Activated CD4-positive, alpha-beta T cell treated with anti-CD3 and anti-CD28 coated beads for 36 hours (primary cell): ENCODE measurements around the gene SYT14. TPM values are rescaled to one million over a fixed set of nuclear protein-coding genes. Genes with fewer than 3 reads are reported as not detected.

Source experiments
- ATAC-seq: fragments of 200-7000 bp; cut with Tn5 transposase; one replicate; pipeline ENCODE4 v1.10.0; 2021; ENCODE audit warnings: mild to moderate bottlenecking, moderate library complexity
- CTCF ChIA-PET: fragments of 350-600 bp; sonication (Branson Sonifier 250); formaldehyde crosslinking; loops from one replicate; lab custom pipeline; 2021; ENCODE audit warnings: antibody characterized with exemption; lab: Charles Lee
- POLR2A ChIA-PET: fragments of 350-600 bp; sonication (Branson Sonifier 250); formaldehyde crosslinking; loops from one replicate; lab custom pipeline; 2021; ENCODE audit warnings: antibody characterized with exemption, inconsistent platforms; lab: Charles Lee
- DNase-seq: peaks from one replicate; pipeline ENCODE4 v3.0.0-alpha.2; 2020
- H3K27ac Mint-ChIP-seq: one replicate; pipeline ENCODE4 v1.8.0; 2021; ENCODE audit warnings: mixed read lengths
- H3K27me3 Mint-ChIP-seq: one replicate; pipeline ENCODE4 v1.8.0; 2021; ENCODE audit warnings: mixed read lengths
- H3K36me3 Mint-ChIP-seq: one replicate; pipeline ENCODE4 v1.8.0; 2021; ENCODE audit warnings: low read depth, mixed read lengths
- H3K4me1 Mint-ChIP-seq: one replicate; pipeline ENCODE4 v1.8.0; 2021; ENCODE audit warnings: mixed read lengths
- H3K4me3 Mint-ChIP-seq: one replicate; pipeline ENCODE4 v1.8.0; 2021; ENCODE audit warnings: mild to moderate bottlenecking, moderate library complexity, mixed read lengths
- H3K9me3 Mint-ChIP-seq: one replicate; pipeline ENCODE4 v1.8.0; 2021; ENCODE audit warnings: low read depth, mixed read lengths
- intact Hi-C, 2 experiments: fragments of 100-400 bp; cut with DNase I in 1 of 2; cut with micrococcal nuclease in 1 of 2; formaldehyde crosslinking; loops; one replicate each; pipeline versions ENCODE4 v1.14.2 to v1.15.1; 2022 to 2024; cut with DNase I, micrococcal nuclease
- total RNA-seq, 2 experiments: library from RNA; stranded (reverse); gene quantifications; one replicate each; pipeline ENCODE4 v1.2.3, GENCODE V29; 2021

Gene SYT14
- total RNA-seq, 2 experiments from 2014 or later: not detected

DNA sequence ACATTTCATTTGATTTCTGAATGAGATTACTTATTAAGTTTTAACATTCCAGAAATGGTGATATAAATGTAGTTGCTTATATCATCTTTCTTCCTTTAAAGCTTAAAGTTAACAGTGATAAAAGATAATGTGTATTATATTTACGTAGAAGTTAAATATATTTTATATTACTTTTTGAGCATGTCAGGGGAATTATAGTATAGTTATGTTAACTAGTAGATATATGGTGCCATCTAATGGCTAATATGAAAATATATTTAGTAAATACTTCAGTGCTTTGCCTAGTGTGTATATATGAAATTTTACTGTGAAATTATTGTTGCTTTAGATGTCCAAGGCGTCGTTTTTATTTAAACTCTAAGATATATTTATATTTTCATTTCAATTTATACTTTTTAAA lies 51.5 kb downstream of the SYT14 start:
- ATAC-seq: no peak
- H3K4me3 Mint-ChIP-seq: no peak overlapping the region
- CTCF ChIA-PET: interaction anchor here (1.0 to 2.8 kb wide), 6 partner anchors 89 to 420 kb away, joined by 3 to 14 read pairs (median 4); no protein-coding TSS in a partner anchor
- DNase-seq: no peak
- H3K9me3 Mint-ChIP-seq: no peaks in the 10 kb centered on the region
- no peaks in the 10 kb centered on the region for H3K4me1 Mint-ChIP-seq
- POLR2A ChIA-PET: no interaction called here
- intact Hi-C loops: loop anchor here (1.0 kb wide), 1 partner anchor 129 kb away; no protein-coding TSS in a partner anchor
- H3K36me3 Mint-ChIP-seq: no peaks in the 10 kb centered on the region
- H3K27me3 Mint-ChIP-seq: peaks cover 20% of the 10 kb centered on the region
- no peak overlapping the region for H3K27ac Mint-ChIP-seq

DNA sequence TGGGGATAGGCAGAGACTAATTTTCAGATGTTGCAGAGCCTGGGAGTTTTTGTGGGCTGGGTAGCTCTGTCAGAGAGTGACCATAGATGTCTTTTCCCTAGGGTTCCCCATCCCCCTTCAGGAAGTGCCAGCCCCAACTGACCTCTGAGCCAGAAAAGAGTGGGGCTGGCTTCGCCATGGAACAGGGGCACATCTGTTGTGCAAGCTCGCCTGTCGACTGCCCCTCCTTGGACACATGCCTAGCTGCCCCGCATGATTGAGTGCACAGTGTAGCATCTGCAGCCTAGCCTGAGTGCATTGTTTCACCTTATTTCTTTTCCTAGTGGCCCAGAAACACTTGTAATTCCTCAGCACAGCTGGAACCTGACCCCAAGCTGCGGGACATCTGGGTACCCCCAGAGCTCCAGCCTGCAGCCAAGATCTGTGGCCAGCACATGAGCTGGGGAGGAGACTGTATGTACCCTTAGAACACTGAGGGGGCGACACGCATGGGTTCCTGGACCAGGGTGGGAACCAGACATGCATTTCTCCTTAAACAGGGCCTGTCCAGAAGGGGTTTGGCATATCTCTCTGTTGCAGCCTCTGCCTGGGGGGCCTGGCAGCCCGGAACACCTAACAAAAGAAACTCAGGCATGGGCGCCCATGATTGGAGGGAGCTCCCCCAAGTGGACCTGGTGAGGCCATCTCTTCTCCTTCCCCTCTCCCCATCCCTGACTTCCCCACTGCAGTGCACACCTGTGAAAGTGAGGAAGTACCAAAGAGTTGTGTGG lies 55.2 kb downstream of the SYT14 start:
- DNase-seq: no peak
- ATAC-seq: no peak
- H3K27me3 Mint-ChIP-seq: peaks cover 29% of the 10 kb centered on the region
- intact Hi-C loops: no loop called here
- ChIA-PET POLR2A (no interaction called here), CTCF (interaction anchor here (0.7 to 2.0 kb wide), 4 partner anchors 10 to 317 kb away, joined by 3 to 12 read pairs (median 3); no protein-coding TSS in a partner anchor)
- H3K9me3 Mint-ChIP-seq: no peaks in the 10 kb centered on the region
- no peaks in the 10 kb centered on the region for H3K36me3 Mint-ChIP-seq
- no peaks in the 10 kb centered on the region for H3K4me1 Mint-ChIP-seq
- no peak overlapping the region for H3K4me3 Mint-ChIP-seq
- H3K27ac Mint-ChIP-seq: no peak overlapping the region

DNA sequence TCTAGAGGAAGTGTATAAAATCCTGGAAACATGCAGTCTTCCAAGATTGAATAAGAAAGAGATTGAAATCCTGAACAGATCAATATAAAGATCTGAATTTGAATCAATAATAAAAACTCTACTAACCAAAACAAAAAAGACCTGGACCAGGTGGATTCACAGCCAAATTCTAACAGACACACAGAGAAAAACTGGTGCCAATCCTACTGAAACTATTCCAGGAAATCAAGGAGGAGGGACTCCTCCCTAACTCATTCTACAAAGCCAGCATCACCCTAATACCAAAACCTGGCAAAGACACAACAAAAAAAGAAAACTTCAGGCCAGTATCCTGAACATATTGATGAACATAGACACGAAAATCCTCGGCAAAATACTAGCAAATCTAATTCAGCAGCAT lies 58.3 kb downstream of the SYT14 start:
- DNase-seq: no peak
- Mint-ChIP-seq H3K4me1 (no peaks in the 10 kb centered on the region), H3K27me3 (peaks cover 27% of the 10 kb centered on the region), H3K4me3 (no peak overlapping the region), H3K27ac (no peak overlapping the region), H3K36me3 (no peaks in the 10 kb centered on the region), H3K9me3 (no peaks in the 10 kb centered on the region)
- intact Hi-C loops: no loop called here
- ChIA-PET POLR2A (no interaction called here), CTCF (interaction anchor here (1.1 kb wide), 1 partner anchor 9 kb away, joined by 3 read pairs; no protein-coding TSS in a partner anchor)
- no peak for ATAC-seq

DNA sequence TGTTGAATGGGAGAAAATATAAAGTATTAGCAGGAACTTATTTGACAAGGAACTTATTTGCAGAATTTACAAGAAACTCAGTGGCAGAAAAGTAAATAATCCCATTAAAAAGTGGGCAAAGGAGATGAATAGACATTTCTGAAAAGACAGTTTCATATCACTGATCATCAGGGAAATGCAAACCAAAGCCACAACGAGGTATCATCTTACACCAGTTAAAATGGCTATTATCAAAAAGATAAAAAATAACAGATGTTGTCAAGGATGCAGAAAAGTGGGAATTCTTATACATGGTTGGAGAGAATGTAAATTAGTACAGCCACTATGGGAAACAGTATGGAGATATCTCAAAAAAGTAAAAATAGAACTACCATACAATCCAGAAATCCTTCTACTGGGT lies 61.0 kb downstream of the SYT14 start:
- Mint-ChIP-seq H3K4me3 (no peak overlapping the region), H3K27ac (no peak overlapping the region), H3K36me3 (no peaks in the 10 kb centered on the region), H3K27me3 (peaks cover 26% of the 10 kb centered on the region), H3K9me3 (no peaks in the 10 kb centered on the region), H3K4me1 (no peaks in the 10 kb centered on the region)
- intact Hi-C loops: no loop called here
- ATAC-seq (no peak), DNase-seq (no peak)
- CTCF ChIA-PET: no interaction called here
- POLR2A ChIA-PET: no interaction called here

DNA sequence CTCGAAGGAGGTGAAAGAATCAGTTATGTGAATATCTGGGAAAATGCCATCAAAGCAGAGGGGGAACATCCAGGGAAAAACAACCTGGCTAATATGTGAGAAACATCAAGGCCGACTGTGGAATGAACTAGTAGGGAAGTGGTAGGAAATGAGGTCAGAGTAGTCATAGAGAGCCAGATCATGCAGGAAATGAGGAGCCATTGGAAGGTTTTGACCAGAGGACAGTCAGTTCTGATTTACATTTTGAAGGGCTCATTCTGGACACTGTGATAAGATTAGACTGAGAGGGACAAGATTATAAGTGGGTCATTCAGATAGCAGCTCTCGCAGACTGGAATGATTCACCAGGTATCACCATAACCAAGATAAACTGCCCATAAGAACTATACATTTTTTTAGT lies 63.7 kb downstream of the SYT14 start:
- Mint-ChIP-seq H3K4me3 (no peak overlapping the region), H3K36me3 (no peaks in the 10 kb centered on the region), H3K27me3 (peaks cover 16% of the 10 kb centered on the region), H3K9me3 (no peaks in the 10 kb centered on the region), H3K27ac (no peak overlapping the region), H3K4me1 (no peaks in the 10 kb centered on the region)
- CTCF ChIA-PET: no interaction called here
- intact Hi-C loops: no loop called here
- POLR2A ChIA-PET: no interaction called here
- ATAC-seq: no peak
- DNase-seq: no peak

DNA sequence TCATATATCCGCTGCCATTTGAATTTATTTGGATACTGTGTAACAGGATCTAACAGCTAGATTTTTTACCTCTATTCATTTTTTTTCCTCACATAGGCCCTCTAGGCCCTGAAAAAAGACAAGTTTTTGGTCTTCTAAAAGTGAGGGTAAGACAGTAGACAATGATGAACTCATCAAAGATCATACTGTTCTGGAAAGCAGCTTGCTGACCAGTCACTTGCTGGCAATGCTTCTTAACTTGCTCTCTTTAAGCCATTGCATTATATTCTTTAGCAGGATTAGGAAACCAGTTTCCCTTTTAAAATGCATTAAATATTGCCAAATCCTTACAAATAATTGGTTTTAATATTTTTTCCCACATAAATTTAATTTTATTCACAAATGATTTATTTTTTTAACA lies 65.5 kb downstream of the SYT14 start:
- Mint-ChIP-seq H3K4me1 (no peaks in the 10 kb centered on the region), H3K9me3 (no peaks in the 10 kb centered on the region), H3K27ac (no peak overlapping the region), H3K4me3 (no peak overlapping the region), H3K27me3 (peaks cover 8% of the 10 kb centered on the region), H3K36me3 (no peaks in the 10 kb centered on the region)
- ChIA-PET CTCF (no interaction called here), POLR2A (no interaction called here)
- ATAC-seq: no peak
- DNase-seq: no peak
- intact Hi-C loops: no loop called here

DNA sequence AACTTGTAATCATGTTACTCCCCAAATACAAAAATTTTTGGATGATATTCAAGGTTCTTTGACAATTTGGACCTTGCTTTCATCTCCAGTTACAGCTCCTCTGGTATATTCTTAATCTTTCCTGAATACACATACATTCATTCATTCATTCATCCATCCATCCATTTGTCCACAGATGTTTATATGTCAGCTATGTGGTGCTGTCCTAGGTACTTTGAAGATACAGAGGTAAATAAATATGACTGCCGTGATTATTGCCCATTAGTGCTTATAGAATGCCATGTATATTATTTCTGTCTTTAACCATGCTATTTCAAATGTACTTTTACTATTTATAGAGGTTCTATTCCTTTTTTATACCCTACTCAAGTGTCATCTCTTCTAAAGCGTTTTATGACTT lies 72.1 kb downstream of the SYT14 start:
- CTCF ChIA-PET: no interaction called here
- ATAC-seq (no peak), DNase-seq (no peak)
- intact Hi-C loops: no loop called here
- POLR2A ChIA-PET: no interaction called here
- Mint-ChIP-seq H3K9me3 (no peaks in the 10 kb centered on the region), H3K27ac (no peak overlapping the region), H3K4me3 (no peak overlapping the region), H3K36me3 (no peaks in the 10 kb centered on the region), H3K4me1 (no peaks in the 10 kb centered on the region), H3K27me3 (no peaks in the 10 kb centered on the region)

DNA sequence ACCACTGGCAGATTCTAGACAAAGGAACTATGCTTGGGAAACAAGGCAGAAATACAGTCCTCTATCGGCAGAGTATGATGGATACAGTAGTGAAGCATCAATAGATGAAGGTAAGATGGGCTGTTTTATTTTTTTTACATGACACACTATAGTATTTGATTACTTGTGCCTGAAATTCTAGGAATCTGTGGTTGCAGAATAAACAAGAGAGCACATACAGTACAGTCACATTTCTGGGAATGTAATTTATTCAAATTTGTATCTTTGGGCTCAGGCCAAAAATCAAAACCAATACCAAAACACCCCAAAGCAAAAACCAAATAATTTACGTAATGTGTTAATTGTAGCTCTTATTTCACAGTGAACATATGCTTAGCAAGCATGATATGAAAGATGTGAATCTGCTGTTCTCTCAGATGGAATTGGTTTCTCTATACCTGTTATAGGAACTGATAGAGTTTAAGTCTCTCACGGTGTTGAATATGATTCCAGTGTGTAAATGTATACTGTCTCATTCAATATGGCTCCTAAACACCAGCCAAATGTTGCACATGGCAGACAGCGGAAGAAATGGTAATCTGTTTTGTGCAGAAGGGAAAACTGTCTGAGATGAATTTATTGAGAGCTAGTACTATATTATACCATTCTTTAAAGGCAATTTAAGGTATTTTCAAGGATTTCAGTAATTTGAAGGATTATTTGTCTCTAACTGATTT lies 83.3 kb downstream of the SYT14 start:
- Mint-ChIP-seq H3K4me1 (no peaks in the 10 kb centered on the region), H3K36me3 (no peaks in the 10 kb centered on the region), H3K27ac (no peak overlapping the region), H3K27me3 (peaks cover 2% of the 10 kb centered on the region), H3K9me3 (no peaks in the 10 kb centered on the region), H3K4me3 (no peak overlapping the region)
- intact Hi-C loops: no loop called here
- ATAC-seq: no peak
- POLR2A ChIA-PET: no interaction called here
- DNase-seq: no peak
- CTCF ChIA-PET: no interaction called here

DNA sequence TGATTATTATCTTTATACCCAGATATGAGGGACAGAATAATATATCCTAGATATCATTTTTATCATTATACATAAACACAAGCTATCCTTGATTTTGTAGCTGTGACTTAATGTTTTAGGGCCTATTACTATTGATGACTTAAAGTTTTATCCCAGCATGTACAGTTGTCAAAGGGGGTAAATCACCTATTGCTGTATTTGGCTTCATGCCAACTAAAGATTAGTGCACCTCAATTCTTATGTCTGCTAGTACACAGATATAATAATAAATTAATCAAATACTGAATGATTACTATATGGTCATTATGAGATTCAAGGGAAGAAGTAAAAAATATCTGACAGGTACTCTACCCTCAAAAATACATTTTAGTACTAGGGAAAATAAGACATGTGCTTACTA lies 84.0 kb downstream of the SYT14 start:
- no peak overlapping the region for H3K27ac Mint-ChIP-seq
- POLR2A ChIA-PET: no interaction called here
- no peak for DNase-seq

DNA sequence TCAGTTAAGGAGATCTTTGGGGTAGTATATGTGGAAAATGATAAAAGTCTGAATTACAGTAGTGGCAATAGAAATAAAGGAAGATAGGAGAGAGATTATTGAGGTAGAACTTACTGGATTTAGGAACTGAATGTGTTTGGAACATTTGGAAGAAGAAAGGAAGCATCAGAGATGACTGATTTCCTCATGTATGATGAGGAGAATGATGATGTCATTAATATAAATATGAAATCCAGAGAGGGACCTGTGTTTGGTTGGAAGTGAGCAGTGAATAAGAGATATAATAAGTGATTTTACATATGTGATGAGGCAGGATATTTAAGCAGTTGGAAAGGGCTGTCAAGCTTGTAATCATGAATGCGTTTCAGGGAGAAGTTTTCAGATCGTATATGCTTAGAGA lies 86.3 kb downstream of the SYT14 start:
- Mint-ChIP-seq H3K4me3 (no peak overlapping the region), H3K4me1 (no peaks in the 10 kb centered on the region), H3K36me3 (no peaks in the 10 kb centered on the region), H3K27ac (no peak overlapping the region), H3K27me3 (no peaks in the 10 kb centered on the region), H3K9me3 (no peaks in the 10 kb centered on the region)
- CTCF ChIA-PET: no interaction called here
- DNase-seq (no peak), ATAC-seq (no peak)
- POLR2A ChIA-PET: no interaction called here
- intact Hi-C loops: no loop called here

More for the DNA sequence above, 84.0 kb downstream of the SYT14 start:
- Mint-ChIP-seq H3K36me3 (no peaks in the 10 kb centered on the region), H3K27me3 (no peaks in the 10 kb centered on the region), H3K9me3 (no peaks in the 10 kb centered on the region), H3K4me1 (no peaks in the 10 kb centered on the region), H3K4me3 (no peak overlapping the region)
- CTCF ChIA-PET: no interaction called here
- no peak for ATAC-seq
- intact Hi-C loops: no loop called here

DNA sequence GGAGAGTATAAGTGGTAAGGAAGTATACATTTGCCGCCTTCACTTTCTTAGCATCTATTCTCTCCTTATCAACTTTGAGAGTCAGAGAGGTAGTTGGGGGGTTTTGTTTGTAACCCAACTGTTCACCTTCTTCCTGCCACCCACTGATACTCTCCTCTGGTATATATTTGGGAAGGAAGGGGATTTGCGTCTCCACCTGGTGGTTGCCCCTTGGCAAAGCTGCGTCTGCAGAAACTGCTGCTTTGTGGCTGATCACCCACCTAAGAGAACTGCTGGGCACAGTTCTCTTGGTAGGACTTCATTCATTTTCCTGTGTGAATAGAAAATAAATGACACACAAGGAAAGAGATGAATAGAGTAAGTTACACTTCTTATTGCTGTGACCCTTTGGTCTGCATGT lies 87.0 kb downstream of the SYT14 start:
- ChIA-PET CTCF (interaction anchor here (1.0 kb wide), 1 partner anchor 125 kb away, joined by 4 read pairs; no protein-coding TSS in a partner anchor), POLR2A (no interaction called here)
- peaks cover 2% of the 10 kb centered on the region for H3K27me3 Mint-ChIP-seq
- H3K36me3 Mint-ChIP-seq: no peaks in the 10 kb centered on the region
- ATAC-seq: no peak
- no peak overlapping the region for H3K4me3 Mint-ChIP-seq
- no peak for DNase-seq
- intact Hi-C loops: no loop called here
- no peaks in the 10 kb centered on the region for H3K9me3 Mint-ChIP-seq
- H3K27ac Mint-ChIP-seq: no peak overlapping the region
- H3K4me1 Mint-ChIP-seq: no peaks in the 10 kb centered on the region

DNA sequence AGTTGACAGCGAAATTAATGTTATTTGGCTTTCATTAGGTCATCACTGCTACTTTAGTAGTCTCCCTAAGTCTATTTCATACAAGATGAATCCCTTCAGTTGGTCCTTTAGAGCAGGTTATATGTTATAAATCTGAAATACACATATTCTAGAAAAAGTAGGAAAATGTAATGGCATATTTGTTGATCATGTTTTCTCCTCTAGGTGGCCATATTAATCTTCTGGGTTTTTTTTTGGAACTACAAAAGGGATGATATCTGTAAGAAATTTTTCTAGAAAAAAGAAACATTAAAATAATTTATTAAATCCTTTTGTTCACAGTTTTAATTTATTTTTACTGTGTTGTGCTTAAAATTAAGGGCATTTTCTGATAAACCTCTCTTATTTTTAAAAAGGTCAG lies 87.9 kb downstream of the SYT14 start:
- ChIA-PET CTCF (interaction anchor here (0.7 to 1.0 kb wide), 3 partner anchors 30 to 167 kb away, joined by 3 to 4 read pairs (median 3); no protein-coding TSS in a partner anchor), POLR2A (no interaction called here)
- Mint-ChIP-seq H3K4me3 (no peak overlapping the region), H3K27ac (no peak overlapping the region), H3K36me3 (no peaks in the 10 kb centered on the region), H3K4me1 (no peaks in the 10 kb centered on the region), H3K27me3 (peaks cover 5% of the 10 kb centered on the region), H3K9me3 (no peaks in the 10 kb centered on the region)
- intact Hi-C loops: no loop called here
- ATAC-seq (no peak), DNase-seq (no peak)
